ELF-1 (cell line): ENCODE results near the gene SLX4.
"Not testable (repeated sequence)": the region's sequence is repeated elsewhere in the genome, so short reads cannot be mapped to it uniquely, and the experiment has no call there.

Experiments
- DNase-seq: peaks from one replicate; pipeline ENCODE4 v3.0.0-alpha.2; 2016; ENCODE audit warnings: low read depth, low spot score

Gene SLX4

DNA sequence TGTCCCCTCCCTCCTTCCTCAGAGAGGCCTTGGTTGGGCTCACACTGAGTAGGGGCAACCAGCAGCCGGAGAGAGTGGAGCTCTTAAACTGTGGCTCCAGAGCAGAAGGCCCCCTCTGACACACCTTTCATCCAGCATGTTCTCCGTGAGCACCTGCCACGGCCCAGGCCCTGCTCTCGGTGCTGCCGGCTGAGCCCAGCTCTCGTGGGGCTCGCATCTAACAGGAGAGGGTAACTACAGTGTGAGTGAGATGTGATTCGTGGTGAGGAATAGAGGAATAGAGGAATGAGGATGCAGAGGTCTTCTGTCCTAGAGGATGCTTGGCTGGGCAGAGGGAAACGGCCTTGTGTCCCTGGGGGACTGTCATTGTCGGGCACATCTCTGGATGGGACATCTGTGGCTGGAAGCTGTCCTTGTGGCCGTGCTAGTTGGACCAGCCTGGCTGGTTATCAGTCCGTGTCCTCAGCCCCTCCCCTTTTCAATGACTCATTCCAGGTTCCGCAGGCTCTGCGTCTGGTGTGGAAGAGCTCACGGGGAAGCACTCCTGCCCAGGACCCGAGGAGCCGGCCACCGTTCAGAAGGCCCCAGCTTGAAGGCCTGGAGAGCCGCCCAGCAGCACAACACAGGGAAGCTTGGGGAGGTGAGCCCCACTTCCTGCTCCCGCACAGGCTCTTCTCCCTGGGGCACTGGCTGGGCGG is 31.1 kb upstream of the SLX4 start:
- DNase-seq, result peak; percentile 87

DNA sequence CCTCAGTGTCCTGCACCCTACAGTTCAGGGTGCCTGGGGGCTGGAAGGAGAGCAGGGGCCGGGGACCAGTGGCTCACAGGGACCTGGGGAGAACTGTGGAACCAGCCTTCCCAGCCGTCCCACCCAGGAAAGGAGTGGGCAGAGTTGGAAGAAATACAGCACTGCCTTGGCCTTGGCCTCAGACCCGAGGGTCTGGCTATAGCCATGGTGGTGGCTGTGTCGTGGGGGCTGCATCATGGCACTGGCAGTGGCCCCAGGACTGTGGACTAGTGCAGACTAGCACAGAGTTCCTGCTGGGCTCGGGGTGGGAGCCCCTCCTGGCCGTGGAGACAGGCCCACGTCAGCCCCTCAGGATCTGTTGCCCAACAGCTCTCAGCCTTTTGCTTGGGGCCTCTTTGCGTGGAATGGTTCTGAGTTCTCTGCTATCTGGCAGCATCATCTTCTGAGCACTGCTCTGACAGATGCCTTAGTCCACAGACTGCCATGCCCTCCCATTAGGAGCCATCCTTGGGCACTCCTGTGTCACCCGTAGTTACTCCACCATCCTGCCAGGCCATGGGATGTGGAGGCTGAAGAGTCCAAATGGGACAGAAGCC is 30.5 kb upstream of the SLX4 start:
- DNase-seq, result no peak

DNA sequence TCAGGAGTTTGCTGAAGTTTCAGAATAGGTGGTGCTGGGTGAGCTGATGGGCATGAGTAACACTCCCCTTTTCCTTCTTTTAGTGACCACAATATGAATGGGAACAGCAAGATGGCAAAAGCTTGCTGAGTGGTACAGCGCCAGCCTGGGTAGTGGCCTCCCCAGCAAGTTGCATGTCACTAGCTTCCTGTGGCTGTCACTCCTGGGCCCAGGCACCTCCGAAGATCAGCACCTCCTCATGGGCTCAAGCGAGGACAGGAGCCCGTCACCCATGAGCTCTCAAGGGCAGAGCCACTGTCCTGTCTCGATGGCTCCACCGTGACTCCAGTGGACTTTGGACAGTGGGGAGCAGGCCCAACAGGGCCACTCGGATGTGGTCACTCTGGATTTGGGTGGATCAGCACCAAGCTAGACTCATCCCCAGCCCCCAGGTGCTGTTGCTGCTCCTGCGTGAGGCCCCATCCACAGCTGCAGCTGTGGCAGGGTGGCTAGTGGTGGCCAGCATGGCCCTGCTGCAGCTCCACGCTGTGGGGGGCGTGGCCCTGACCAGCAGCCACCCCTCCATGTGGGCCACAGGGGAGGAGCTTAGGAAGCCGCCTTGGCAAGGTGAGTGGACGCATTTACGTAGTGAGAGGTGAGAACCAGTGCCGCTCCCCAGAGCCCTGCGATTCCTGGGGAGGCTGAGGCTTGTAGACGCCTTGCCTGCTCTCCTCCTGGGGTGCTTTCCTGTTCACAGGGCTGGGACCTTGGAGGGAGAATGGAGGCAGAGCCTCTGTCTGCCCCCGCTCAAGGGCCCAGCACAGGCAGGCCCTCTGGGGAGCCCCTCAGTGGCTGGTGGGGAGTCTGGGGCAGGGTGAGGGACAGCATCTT is 29.5 kb upstream of the SLX4 start:
- DNase-seq, result no peak

DNA sequence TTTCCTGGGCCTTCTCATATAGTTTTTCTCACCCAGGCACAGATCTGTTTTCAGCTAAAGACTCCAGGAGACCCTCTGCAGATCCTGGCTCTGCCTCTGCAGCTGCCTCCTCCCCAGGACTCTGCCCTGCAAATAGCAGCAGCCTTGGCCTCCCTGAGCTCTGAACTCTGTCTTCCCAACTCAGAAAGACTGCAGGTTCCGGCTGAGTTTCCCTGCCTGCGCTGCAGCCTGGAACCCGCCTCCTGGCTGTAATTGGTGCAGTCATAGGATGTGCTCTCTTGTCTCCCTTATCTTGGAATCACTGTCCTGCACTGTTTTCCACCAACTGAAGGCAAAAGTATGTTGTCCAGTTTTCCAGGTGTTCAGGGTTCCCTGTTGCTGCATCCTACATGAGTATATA is 28.8 kb upstream of the SLX4 start:
- DNase-seq, result peak; percentile 51

DNA sequence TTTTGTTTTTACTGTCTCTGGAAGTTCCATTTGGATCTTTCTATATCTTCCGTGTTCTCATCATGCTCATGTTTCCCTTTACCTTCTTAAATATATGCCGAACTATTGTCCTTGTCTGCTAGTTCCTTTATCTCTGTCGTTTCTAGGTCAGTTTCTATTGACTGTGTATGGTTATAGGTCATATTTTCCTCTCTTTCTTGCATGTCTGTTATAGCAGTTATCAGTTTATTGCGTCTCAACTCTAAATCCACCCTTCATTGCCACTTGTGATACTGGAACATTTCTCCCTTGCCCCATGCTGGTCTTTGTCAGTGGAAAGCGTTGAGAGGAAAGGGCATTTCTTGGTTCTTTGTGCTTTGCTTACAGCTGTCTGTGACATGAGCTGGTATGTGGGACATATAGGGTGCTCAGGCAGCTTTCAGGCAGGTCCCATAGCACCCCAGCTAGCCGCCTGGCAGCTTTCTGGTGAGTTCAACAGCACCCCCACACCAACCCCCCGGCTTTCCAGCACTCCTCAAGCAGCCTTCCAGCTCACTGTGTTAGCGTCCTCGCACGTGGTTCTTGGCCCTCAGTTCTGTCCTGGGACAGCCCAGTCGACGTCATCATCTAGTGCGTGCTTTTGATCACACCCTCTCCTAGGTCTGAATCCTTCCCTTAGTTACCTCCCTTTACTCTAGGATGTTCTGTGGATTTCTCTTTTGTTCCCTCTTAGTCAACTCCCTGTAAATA is 27.7 kb upstream of the SLX4 start:
- no peak for DNase-seq

DNA sequence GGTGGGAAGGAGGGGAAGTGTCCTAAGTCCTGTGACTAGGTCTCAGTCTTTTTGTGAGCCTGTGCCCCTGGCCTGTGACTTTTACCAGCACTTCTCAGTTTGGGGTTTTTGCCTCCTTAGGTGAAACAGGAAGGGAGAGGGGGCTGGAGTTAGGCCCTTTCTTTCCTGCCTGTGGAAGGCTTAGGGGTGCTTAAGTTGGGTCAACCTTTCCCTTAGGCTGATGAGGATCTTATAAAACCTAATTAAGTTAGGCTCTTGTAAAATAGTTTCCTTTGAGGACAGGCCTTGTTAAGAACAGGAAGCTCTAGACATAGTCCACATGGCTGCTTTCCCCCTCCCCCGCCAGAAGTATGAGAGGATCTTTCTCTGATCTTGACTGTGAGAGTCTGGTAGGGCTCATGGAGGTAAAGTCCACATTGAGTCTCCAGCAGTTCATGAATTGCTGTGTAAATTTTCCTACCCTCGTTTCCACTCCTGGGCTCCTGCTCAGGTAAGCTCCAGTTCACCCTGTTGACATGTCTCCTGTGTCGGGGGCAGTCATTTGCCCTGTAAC is 26.0 kb upstream of the SLX4 start:
- no peak for DNase-seq

DNA sequence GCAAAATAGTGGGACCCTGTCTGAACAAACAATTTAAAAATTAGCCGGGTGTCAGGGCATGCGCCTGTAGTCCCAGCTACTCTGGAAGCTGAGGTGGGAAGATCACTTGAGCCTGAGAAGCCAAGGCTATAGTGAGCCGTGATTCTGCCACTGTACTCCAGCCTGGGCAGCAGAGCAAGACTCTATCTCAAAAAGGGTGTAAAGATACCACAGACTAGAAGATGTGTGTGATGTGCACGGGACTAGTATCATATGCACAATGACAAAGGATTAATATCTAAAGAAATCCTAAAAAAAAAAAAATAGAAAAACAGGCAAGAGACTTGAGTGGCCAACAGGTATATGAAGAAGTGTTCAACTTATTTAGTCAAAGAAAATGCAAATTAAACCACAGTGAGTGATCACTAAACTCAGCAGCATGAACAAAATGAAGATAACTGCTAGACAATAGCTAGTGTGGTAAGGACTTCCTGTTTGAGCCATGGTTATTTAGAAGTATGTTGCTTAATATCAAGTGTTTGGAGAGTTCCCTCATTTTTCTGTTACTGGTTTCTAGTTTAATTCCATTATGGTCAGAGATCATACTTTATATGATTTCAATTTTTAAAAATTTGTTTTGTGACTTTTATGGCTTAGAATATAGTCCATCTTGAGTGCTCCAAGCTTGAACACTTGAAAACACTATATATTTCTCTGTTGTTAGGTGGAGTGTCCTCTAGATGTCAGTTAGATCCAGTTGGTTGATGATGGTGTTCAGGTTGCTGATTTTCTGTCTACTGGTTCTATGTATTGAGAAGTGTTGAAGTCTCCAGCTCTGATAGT is 14.7 kb upstream of the SLX4 start:
- no peak for DNase-seq

DNA sequence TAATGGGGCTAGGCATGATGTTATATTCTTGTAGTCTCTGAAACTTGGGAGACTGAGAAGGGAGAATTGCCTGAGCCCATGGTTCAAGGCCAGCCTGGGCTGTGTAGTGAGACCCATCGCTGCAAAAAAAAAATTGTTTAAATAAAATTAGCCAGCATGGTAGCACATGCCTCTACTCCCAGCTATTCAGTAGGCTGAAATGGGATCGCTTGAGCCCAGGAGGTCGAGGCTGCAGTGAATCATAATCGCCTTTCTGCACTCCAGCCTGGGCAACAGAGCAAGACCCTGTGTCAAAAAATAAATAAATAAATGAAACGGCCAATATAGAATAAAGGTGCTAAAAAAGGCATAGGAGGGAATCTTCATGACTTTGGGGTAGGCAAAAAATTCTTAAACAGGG is 13.9 kb upstream of the SLX4 start:
- no peak for DNase-seq

DNA sequence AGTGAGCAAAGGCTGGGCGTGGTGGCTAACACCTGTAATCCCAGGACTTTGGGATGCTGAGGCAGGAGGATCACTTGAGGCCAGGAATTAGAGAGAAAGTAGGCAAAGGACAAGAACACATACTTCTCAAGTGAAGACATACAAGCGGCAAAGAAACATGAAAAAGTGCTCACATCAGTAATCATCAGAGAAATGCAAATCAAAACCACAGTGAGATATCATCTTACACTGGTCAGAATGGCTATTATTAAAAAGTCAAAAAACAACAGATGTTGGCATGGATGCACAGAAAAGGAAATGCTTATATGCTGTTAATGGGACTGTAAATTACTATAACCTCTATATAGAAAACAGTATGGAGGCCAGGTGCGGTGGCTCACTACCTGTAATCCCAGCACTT is 12.2 kb upstream of the SLX4 start:
- no peak for DNase-seq

DNA sequence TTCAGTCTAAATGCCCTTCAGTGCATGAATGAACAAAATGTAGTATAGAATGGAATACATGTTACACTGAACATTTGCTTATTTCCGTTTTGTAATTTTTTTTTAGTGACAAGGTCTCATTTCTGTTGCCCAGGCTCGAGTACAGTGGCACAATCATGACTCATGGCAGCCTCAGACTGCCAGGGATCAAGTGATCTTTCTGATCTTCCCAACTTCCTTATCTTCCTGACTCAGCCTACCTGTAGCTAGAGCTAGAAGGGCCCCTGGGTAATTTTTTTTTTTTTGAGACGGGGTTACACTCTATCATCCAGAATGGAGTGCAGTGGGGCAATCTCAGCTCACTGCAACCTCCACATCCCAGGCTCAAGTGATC is 7.3 kb upstream of the SLX4 start:
- no peak for DNase-seq

DNA sequence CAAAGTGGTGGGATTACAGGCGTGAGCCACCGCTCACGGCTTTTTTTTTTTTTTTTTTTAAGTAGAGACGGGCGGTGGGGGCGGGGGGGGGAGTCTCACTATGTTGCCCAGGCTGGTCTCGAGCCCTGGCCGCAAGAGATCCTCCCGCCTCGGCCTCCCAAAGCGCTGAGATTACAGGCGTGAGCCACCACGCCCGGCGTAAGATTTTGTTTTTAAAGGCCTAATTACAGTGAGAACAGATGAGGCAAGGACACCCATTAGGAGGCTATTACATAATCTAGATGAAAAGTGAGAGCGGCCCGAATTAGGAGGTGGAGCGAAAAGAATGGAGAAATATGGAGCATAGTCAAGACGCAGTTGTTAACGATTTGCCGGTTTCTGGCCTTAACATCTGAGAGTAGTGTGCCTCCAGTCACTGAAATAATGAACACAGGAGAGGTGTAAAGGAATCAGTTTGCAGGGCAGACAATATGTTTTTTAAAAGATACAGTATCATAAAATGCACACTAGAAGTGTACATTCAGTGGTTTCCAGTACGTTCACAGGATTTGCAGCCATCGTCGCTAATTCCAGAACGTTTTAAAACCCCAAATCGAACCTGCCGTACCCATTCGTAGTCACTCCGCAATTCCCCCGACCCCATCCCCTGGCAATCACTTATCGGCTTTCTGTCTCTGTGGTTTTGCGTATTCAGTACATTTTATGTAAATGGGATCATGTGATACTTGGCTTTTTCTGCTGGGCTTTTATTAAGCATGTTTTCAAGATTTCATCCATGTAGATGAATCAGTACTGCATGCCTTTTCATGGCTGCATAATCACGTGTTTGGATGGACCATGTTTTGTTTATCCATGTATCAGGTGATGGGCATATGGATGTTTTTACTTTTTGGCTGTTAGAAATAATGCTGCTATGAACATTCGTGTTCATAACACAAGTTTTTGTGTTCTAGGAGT is 1.4 kb upstream of the SLX4 start:
- no peak for DNase-seq

DNA sequence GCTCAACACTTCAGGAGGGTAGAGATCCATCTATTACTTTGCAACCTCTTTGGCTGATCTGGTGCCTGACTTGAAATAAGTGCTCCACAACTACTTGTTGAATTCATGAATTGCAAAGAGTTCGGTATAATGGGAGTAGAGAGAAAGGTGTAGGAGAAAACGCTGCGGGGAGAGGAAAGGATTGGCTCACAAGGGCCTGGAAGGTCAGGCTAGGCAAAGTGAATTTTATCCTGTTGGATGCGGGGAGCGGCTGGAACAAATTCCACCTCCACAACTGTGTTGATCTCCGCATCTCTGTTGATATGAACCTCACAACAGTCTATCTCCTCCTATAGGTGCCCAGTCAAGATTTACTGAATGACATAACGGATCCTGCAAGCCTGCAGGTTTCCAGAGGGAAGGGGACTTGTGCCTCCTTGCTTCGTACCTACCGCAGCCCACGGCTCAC is 684 bp downstream of the SLX4 start:
- DNase-seq, result no peak

DNA sequence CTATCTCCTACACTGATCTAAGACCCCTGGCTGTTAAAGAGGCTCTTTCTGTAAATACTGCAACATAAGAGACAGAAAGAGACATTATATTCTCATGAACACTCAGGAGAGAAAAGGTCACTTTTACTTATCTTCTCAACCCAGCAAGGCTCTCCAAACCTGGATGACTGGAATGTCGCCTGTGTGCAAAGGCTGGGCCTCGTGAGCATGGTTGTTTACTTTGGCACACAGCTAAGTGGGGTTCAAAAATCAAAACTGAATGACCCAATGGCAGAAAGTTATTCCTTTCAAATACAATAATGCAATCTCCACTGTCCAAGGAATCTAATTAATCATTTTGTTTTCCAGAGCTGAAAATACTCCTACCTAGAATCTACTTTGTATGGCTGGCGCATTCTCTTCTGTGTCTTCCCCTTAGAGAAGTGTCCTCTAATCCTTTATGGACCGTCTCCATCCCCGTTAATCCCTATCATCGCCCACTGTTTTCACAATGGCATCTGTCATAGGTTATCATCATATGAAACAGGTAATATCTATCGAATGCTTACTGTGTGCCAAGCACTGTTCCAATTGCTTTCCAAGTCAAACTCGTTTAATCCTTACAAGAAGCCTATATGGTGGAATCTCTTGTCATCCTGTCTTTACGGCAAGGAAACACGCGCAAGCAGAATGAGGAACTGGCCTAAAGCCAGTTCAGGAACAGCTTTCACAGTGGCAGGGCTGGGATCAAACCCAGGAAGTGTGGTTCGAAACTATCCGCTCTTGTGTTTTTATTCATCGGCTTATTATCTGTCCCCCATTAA is 1.3 kb downstream of the SLX4 start:
- DNase-seq, result no peak

DNA sequence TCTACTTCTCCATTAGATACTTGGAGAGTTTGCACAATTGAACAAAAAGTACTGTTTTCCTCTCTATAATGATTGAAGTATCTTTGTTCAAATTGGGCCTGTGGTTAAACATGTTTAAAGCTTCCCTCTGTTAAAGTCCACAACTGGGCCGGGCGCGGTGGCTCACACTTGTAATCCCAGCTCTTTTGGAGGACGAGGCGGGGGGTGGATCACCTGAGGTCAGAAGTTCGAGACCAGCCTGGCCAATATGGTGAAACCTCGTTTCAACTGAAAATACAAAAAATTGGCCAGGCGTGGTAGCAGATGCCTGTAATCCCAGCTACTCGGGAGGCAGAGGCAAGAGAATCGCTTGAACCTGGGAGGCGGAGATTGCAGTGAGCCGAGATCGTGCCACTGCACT is 2.4 kb downstream of the SLX4 start:
- not testable (repeated sequence) for DNase-seq

DNA sequence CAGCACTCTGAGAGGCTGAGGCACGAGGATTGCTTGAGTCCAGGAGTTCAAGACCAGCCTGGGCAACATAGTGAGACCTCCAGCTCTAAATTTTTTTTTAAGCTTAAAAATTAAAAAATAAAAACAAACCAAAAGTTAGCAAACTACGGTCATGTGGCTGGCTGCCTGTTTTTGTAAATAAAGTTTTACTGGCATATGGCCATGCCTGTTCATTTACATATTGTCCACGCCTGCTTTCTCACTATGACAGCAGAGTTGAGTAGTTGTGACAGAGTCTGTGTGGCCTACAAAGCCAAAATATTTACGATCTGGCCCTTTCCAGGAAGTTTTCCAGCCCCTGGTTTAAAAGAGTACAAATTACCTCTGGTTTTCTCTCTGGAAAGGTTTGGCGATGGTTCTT is 3.3 kb downstream of the SLX4 start:
- DNase-seq, result no peak

DNA sequence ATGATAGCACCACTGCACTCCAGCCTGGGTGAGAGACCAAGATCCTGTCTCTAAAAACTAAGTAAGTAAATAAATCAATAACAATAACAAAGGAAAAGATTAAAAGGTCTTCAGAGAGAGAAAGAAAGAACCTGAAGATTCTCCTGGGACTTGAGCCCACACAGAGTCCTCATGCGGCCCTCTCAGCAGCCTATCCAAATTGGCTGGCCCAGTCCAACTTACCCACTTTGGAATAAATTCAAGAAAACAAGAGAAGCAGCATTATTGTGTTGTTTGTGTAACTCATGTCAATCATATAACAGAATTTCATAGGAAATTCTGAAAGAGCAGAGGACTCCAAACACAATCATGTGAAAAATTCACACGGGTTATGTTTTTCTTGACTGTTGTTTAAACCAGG is 3.8 kb downstream of the SLX4 start:
- DNase-seq, result no peak

DNA sequence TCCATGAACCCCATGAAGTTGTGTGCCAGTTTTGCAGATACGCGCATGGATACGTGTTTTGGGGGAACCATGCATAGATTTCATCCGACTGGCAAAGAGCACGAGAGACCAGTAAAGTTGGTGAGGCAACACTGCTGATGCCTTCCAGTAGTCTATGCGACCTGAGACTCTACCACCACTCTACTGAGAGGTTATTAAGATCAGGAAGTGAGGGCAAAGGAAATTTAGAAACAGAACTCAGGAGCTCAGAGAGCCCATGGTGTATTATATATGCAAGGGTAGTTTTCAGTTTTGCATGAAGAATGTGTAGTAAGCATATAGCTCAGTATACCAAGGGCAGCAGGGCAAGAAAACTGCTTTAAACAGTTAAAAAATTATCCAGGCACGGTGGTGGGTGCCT is 4.2 kb downstream of the SLX4 start:
- DNase-seq, result no peak

DNA sequence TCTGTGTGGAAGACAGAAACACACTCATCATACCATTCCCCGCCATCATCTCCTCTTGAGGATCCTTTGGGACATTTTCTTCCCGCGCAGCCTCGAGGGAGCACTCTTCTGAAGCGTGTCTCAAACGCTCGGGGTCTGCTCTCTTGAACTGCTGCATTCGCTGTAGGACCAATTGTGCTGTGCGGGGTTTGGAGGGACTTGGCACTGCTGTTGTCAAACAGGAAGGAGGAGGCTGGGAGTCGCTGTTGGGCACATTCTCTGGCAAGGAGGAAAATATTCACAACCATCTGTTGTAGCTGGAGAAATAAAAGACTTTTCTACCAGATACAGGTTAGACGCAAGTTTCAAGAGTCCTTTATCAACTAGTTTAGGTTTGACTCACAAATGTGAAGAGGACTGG is 5.0 kb downstream of the SLX4 start:
- no peak for DNase-seq

DNA sequence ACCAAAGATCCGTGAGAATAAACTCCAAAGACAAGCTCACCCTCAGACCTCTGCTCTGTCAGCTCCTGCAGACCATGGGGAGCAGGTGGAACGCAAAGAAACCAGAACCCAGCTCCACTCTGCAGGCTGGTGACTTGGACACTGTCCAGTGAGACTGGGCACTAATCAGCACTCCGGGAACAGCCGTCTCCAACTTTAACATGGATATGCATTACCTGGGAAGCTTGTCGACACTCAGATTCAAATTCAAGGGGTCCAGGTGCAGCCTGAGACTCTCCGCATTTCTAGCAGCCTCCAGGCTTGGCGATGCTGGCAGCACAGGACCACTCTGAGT is 9.1 kb downstream of the SLX4 start:
- DNase-seq, result no peak
